ENCODE measurements around the gene NHP2.

The NHP2 gene

GRCh38 chr5:178119915-178120606 lies 33.6 kb downstream of the NHP2 start:
- H3K36me3 ChIP-seq (ENCODE audit: control insufficient read depth, insufficient read depth, low read length) = peaks cover 46% of the 10 kb centered on the region
- no peak overlapping the region for H3K4me3 ChIP-seq (ENCODE audit: low read depth, low read length)
- H3K9ac ChIP-seq (ENCODE audit: low read length) = no peak overlapping the region
- H3K4me1 ChIP-seq (ENCODE audit: control insufficient read depth, insufficient read depth, low read length) = peaks cover 62% of the 10 kb centered on the region
- H3K27ac ChIP-seq (ENCODE audit: low read depth, low read length) = no peak overlapping the region
- no peaks in the 10 kb centered on the region for H3K27me3 ChIP-seq (ENCODE audit: control insufficient read depth, insufficient read depth, low read length)
- no peaks in the 10 kb centered on the region for H3K9me3 ChIP-seq (ENCODE audit: control insufficient read depth, insufficient read depth, low read depth, low read length)

- no peak overlapping the region for H3K9ac ChIP-seq (ENCODE audit: low read length)
These were observed 35.6 kb downstream of the NHP2 start for GRCh38 chr5:178117923-178118701.

GRCh38 chr5:178116143-178116885 lies 37.4 kb downstream of the NHP2 start:
- no peaks in the 10 kb centered on the region for H3K27me3 ChIP-seq (ENCODE audit: control insufficient read depth, insufficient read depth, low read length)
- peak overlapping the region; percentile 91; the same call in 1 of the 2 replicates for H3K27ac ChIP-seq (ENCODE audit: low read depth, low read length)
- H3K9ac ChIP-seq (ENCODE audit: low read length) = peak overlapping the region; percentile 85
- peaks cover 15% of the 10 kb centered on the region for H3K36me3 ChIP-seq (ENCODE audit: control insufficient read depth, insufficient read depth, low read length)
- peak overlapping the region; percentile 90 for H3K4me3 ChIP-seq (ENCODE audit: low read depth, low read length)
- H3K4me1 ChIP-seq (ENCODE audit: control insufficient read depth, insufficient read depth, low read length) = peaks cover 41% of the 10 kb centered on the region
- H3K9me3 ChIP-seq (ENCODE audit: control insufficient read depth, insufficient read depth, low read depth, low read length) = 0 out of 2 replicates have a peak, but pooled peaks cover 4% of the 10 kb centered on the region

More at GRCh38 chr5:178117923-178118701, 35.6 kb downstream of the NHP2 start:
- H3K27ac ChIP-seq (ENCODE audit: low read depth, low read length) = no peak overlapping the region
- H3K9me3 ChIP-seq (ENCODE audit: control insufficient read depth, insufficient read depth, low read depth, low read length) = no peaks in the 10 kb centered on the region
- H3K4me1 ChIP-seq (ENCODE audit: control insufficient read depth, insufficient read depth, low read length) = peaks cover 49% of the 10 kb centered on the region
- no peak overlapping the region for H3K4me3 ChIP-seq (ENCODE audit: low read depth, low read length)
- peaks cover 33% of the 10 kb centered on the region for H3K36me3 ChIP-seq (ENCODE audit: control insufficient read depth, insufficient read depth, low read length)
- no peaks in the 10 kb centered on the region for H3K27me3 ChIP-seq (ENCODE audit: control insufficient read depth, insufficient read depth, low read length)

- Histone ChIP-seq H3K9ac (ENCODE audit: low read length) (peak overlapping the region; percentile 85), H3K27ac (ENCODE audit: low read depth, low read length) (peak overlapping the region; percentile 91), H3K27me3 (ENCODE audit: control insufficient read depth, insufficient read depth, low read length) (no peaks in the 10 kb centered on the region), H3K4me1 (ENCODE audit: control insufficient read depth, insufficient read depth, low read length) (peaks cover 38% of the 10 kb centered on the region), H3K4me3 (ENCODE audit: low read depth, low read length) (peak overlapping the region; percentile 90), H3K36me3 (ENCODE audit: control insufficient read depth, insufficient read depth, low read length) (peaks cover 11% of the 10 kb centered on the region), H3K9me3 (ENCODE audit: control insufficient read depth, insufficient read depth, low read depth, low read length) (0 out of 2 replicates have a peak, but pooled peaks cover 4% of the 10 kb centered on the region)
These were observed 37.9 kb downstream of the NHP2 start for GRCh38 chr5:178115814-178116142.

DNA sequence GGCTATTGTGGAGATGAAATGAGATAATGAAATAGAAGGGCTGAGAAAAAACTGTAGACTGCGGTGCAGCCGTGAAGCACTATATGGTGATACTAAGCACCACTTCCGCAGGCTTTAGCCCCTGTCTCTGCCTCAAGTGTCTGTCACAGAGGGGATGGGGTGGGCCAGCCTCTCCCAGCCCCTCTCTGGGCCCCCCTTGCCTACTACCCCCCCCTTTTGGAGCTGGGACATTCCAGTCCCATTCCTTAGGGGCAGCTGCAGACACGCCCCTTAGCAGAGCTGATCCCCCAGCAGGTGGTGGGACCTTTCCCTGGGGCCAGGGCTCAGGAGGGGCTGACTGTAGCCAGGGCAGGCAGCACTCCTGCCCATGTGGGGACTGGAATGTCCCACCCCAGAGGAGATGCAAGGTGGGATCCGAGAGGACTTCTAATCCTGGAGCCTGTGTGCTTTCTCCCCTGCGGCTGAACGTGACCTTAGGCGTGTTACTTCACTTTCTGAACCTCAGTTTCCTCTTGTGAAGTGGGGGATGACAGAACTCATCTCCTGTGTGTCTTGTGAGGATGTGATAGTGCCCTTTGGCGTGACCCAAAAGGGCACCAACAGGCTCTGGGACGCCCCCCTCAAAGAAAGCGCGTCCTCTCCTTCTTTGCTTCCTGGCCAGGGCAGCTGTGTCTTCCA lies 38.4 kb downstream of the NHP2 start:
- peaks cover 38% of the 10 kb centered on the region for H3K4me1 ChIP-seq (ENCODE audit: control insufficient read depth, insufficient read depth, low read length)
- H3K27ac ChIP-seq (ENCODE audit: low read depth, low read length) = peak overlapping the region; percentile 91
- 0 out of 2 replicates have a peak, but pooled peaks cover 4% of the 10 kb centered on the region for H3K9me3 ChIP-seq (ENCODE audit: control insufficient read depth, insufficient read depth, low read depth, low read length)
- H3K4me3 ChIP-seq (ENCODE audit: low read depth, low read length) = peak overlapping the region; percentile 90
- H3K9ac ChIP-seq (ENCODE audit: low read length) = peak overlapping the region; percentile 85
- H3K27me3 ChIP-seq (ENCODE audit: control insufficient read depth, insufficient read depth, low read length) = no peaks in the 10 kb centered on the region
- peaks cover 6% of the 10 kb centered on the region for H3K36me3 ChIP-seq (ENCODE audit: control insufficient read depth, insufficient read depth, low read length)

DNA sequence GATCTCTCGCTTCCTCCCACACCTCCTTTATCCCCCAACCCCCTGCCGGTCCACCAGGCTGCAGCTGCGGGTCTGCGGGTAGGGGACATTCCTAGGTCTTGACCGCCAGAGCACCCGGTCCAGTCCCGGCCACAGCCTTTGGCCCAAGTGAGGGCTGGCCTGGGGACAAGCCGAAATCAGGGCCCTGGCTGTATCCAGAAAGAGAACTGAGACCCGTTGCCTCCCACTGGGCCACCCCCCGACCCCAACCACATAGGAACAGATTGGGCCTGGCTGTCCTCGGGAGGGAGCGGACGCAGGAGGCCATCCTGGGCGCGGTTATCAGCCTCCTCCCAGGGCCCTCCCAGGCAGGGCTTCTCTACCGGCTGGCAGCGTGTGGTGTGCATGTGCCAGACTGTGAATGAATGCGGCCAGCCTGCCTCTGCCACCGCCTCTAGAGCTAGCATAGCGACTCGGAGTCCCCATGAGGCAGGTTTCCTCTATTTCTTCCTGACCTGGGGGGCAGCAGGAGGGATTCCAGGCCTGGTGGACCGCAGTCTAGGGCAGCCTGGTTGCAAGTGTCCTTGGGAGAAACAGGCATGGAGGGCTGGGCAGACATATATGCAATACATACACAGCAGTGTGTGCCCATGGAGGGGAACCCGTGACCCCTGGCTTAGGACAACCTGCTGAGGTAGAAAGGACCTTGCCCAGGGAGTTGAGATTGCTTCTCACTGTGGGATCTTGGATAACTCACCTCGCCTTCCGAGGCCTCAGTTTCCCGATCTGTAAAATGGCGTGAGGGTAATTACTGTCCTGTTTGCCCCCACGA lies 39.2 kb downstream of the NHP2 start:
- H3K9ac ChIP-seq (ENCODE audit: low read length) = peak overlapping the region; percentile 85
- H3K36me3 ChIP-seq (ENCODE audit: control insufficient read depth, insufficient read depth, low read length) = no peaks in the 10 kb centered on the region
- H3K9me3 ChIP-seq (ENCODE audit: control insufficient read depth, insufficient read depth, low read depth, low read length) = 0 out of 2 replicates have a peak, but pooled peaks cover 4% of the 10 kb centered on the region
- peaks cover 36% of the 10 kb centered on the region for H3K4me1 ChIP-seq (ENCODE audit: control insufficient read depth, insufficient read depth, low read length)
- peak overlapping the region; percentile 90 for H3K4me3 ChIP-seq (ENCODE audit: low read depth, low read length)
- H3K27ac ChIP-seq (ENCODE audit: low read depth, low read length) = peak overlapping the region; percentile 91; the same call in 1 of the 2 replicates
- H3K27me3 ChIP-seq (ENCODE audit: control insufficient read depth, insufficient read depth, low read length) = no peaks in the 10 kb centered on the region

GRCh38 chr5:178113841-178114324 lies 39.8 kb downstream of the NHP2 start:
- H3K27ac ChIP-seq (ENCODE audit: low read depth, low read length) = peak overlapping the region; percentile 91; the same call in 1 of the 2 replicates

DNA sequence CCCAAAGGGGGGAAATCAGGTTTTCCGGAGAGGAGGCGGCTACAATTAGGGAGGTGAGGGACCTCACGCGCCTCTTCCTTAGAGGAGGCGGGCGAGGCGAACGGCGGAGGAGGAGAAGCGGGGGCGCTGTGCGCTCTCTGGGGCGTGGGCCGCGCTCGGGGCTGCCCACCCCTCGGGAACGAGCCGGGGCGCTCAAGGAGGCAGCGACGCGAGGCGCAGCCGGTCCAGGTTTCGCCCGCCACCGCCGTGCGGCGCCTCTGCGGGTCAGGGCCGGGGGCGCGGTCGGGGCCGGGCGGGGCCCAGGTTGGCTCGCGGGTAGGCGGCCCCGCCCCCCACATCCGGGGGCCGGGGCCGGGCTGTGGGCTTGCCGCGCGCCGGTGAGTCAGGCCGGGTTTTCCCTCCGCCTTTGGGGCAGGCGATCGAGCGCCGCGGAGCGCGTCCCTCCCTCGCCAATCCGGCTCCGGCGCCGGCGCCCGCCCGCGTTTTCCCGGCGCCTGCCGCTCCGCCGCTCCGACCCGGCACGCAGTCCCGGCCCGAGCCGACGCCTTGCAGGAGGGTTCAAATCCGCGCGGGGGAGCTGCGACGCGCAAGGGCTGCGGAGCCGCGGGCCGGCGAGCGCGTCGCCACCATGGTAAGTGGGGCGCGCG lies 40.4 kb downstream of the NHP2 start, which contains the start of gene N4BP3:
N4BP3 (plus strand) TSS at position 392 of the 647 bp plus-strand sequence. CDS start 6,052 bp downstream, outside the sequence.
- Histone ChIP-seq H3K4me1 (ENCODE audit: control insufficient read depth, insufficient read depth, low read length) (peaks cover 40% of the 10 kb centered on the region), H3K27ac (ENCODE audit: low read depth, low read length) (peak within 1 kb of the TSS; percentile 91; the same call in 1 of the 2 replicates), H3K9ac (ENCODE audit: low read length) (peak within 1 kb of the TSS; percentile 85), H3K27me3 (ENCODE audit: control insufficient read depth, insufficient read depth, low read length) (no peaks in the 10 kb centered on the region), H3K9me3 (ENCODE audit: control insufficient read depth, insufficient read depth, low read depth, low read length) (0 out of 2 replicates have a peak, but pooled peaks cover 4% of the 10 kb centered on the region), H3K36me3 (ENCODE audit: control insufficient read depth, insufficient read depth, low read length) (no peaks in the 10 kb centered on the region), H3K4me3 (ENCODE audit: low read depth, low read length) (peak within 1 kb of the TSS; percentile 90)

More at GRCh38 chr5:178113841-178114324, 39.8 kb downstream of the NHP2 start:
- H3K27me3 ChIP-seq (ENCODE audit: control insufficient read depth, insufficient read depth, low read length) = no peaks in the 10 kb centered on the region
- H3K9ac ChIP-seq (ENCODE audit: low read length) = peak overlapping the region; percentile 85
- peak overlapping the region; percentile 90 for H3K4me3 ChIP-seq (ENCODE audit: low read depth, low read length)
- H3K4me1 ChIP-seq (ENCODE audit: control insufficient read depth, insufficient read depth, low read length) = peaks cover 36% of the 10 kb centered on the region
- H3K36me3 ChIP-seq (ENCODE audit: control insufficient read depth, insufficient read depth, low read length) = no peaks in the 10 kb centered on the region
- H3K9me3 ChIP-seq (ENCODE audit: control insufficient read depth, insufficient read depth, low read depth, low read length) = 0 out of 2 replicates have a peak, but pooled peaks cover 4% of the 10 kb centered on the region

DNA sequence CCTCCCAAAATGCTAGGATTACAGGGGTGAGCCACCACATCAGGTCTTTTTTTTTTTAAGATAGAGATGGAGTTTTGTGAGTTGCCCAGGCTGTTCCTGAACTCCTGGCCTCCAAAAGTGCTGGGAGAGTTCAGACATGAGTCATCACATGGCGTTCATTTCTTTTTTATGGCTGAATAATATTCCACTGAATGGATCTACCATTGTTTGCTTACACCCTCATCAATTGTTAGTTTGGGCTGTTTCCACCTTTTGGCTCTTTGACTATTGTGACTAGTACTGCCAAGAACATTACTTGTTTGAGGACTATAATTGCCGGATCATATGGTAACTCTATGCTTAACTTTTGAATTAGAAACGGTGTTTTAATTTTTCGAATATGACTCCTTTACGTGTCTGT lies 41.1 kb downstream of the NHP2 start:
- peak overlapping the region; percentile 58 for H3K4me3 ChIP-seq (ENCODE audit: low read depth, low read length)
- H3K27ac ChIP-seq (ENCODE audit: low read depth, low read length) = 0 out of 2 replicates have a peak overlapping the region, but pooled peaks have one; percentile 48
- no peaks in the 10 kb centered on the region for H3K36me3 ChIP-seq (ENCODE audit: control insufficient read depth, insufficient read depth, low read length)
- H3K4me1 ChIP-seq (ENCODE audit: control insufficient read depth, insufficient read depth, low read length) = peaks cover 41% of the 10 kb centered on the region
- H3K9me3 ChIP-seq (ENCODE audit: control insufficient read depth, insufficient read depth, low read depth, low read length) = 0 out of 2 replicates have a peak, but pooled peaks cover 4% of the 10 kb centered on the region
- H3K9ac ChIP-seq (ENCODE audit: low read length) = no peak overlapping the region
- no peaks in the 10 kb centered on the region for H3K27me3 ChIP-seq (ENCODE audit: control insufficient read depth, insufficient read depth, low read length)

Data from HUES6 (cell line).